Smooth muscle cell (in vitro differentiated cells): ENCODE data around the gene TBPL1. TPM values are rescaled to one million over a fixed set of nuclear protein-coding genes. Genes with fewer than 3 reads are reported as not detected.
"Not testable (repeated sequence)": the region's sequence is repeated elsewhere in the genome, so short reads cannot be mapped to it uniquely, and the experiment has no call there.

Source experiments
- DNase-seq: peaks from one replicate; lab custom pipeline; 2025; ENCODE audit not compliant: unreplicated experiment; lab: John Stamatoyannopoulos, UW
- H2AFZ ChIP-seq: fragments of 200-600 bp; sonication (generic); 2 replicates; pipeline ENCODE4 v1.6.0; 2016; ENCODE audit warnings: antibody characterized with exemption, low read depth, mild to moderate bottlenecking
- H3F3A ChIP-seq: fragments of 200-600 bp; sonication (generic); 2 replicates; pipeline ENCODE4 v1.6.0; 2017; ENCODE audit warnings: antibody characterized with exemption, low read depth
- H3K27ac ChIP-seq: fragments of 200-600 bp; sonication (generic); 2 replicates; pipeline ENCODE4 v1.5.1; 2016; ENCODE audit warnings: low read depth, mild to moderate bottlenecking
- H3K27me3 ChIP-seq: fragments of 200-600 bp; sonication (generic); 2 replicates; pipeline ENCODE4 v1.6.1; 2016; ENCODE audit warnings: low read depth, mild to moderate bottlenecking
- H3K36me3 ChIP-seq: fragments of 200-600 bp; sonication (generic); 2 replicates; pipeline ENCODE4 v1.5.1; 2016; ENCODE audit warnings: low read depth
- H3K4me1 ChIP-seq: fragments of 200-600 bp; sonication (generic); 2 replicates; pipeline ENCODE4 v1.5.1; 2016; ENCODE audit warnings: low read depth
- H3K4me2 ChIP-seq: fragments of 200-600 bp; sonication (generic); 2 replicates; pipeline ENCODE4 v1.6.0; 2016; ENCODE audit warnings: mild to moderate bottlenecking
- H3K4me3 ChIP-seq: fragments of 200-600 bp; sonication (generic); 2 replicates; pipeline ENCODE4 v1.5.1; 2016; ENCODE audit warnings: mild to moderate bottlenecking
- H3K79me2 ChIP-seq: fragments of 200-600 bp; sonication (generic); 2 replicates; pipeline ENCODE4 v1.6.0; 2016; ENCODE audit warnings: low read depth, mild to moderate bottlenecking
- H3K9ac ChIP-seq: fragments of 200-600 bp; sonication (generic); 2 replicates; pipeline ENCODE4 v1.6.0; 2016; ENCODE audit warnings: low read depth
- H3K9me3 ChIP-seq: fragments of 200-600 bp; sonication (generic); replicated peaks from 2 replicates; pipeline ENCODE4 v1.5.1; 2016; ENCODE audit warnings: low read depth
- H4K20me1 ChIP-seq: fragments of 200-600 bp; sonication (generic); 2 replicates; pipeline ENCODE4 v1.6.0; 2016; ENCODE audit warnings: low read depth
- WGBS: methylation state at CpG from one replicate; pipeline ENCODE4 v1.1.7; 2016; ENCODE audit warnings: low lambda C conversion rate; 5-methylcytosine and 5-hydroxymethylcytosine counted together
- polyA plus RNA-seq: library from polyadenylated mRNA; unstranded; fragments of >200 nt; fragmentation: Nextera tagmentation; extraction: Ambion mirVana; gene quantifications from 2 replicates; pipeline ENCODE4 v1.2.1, GENCODE V29; 2016
- total RNA-seq: library from RNA; depleted of rRNA; stranded (reverse); fragments of >200 nt; gene quantifications from 2 replicates; pipeline ENCODE4 v1.2.3, GENCODE V29; 2014
- TF ChIP-seq, protein P1 (sequence below): fragments of 200-600 bp; sonication (generic); IDR thresholded peaks from 2 replicates; pipeline ENCODE4 v1.5.1; 2017; ENCODE audit warnings: borderline replicate concordance, mild to moderate bottlenecking, antibody characterized with exemption; ENCODE audit not compliant: insufficient read depth, poor library complexity, severe bottlenecking

Gene TBPL1
- total and polyA plus RNA-seq, 2 experiments from 2014 or later: 35.2 to 46.9 TPM

DNA sequence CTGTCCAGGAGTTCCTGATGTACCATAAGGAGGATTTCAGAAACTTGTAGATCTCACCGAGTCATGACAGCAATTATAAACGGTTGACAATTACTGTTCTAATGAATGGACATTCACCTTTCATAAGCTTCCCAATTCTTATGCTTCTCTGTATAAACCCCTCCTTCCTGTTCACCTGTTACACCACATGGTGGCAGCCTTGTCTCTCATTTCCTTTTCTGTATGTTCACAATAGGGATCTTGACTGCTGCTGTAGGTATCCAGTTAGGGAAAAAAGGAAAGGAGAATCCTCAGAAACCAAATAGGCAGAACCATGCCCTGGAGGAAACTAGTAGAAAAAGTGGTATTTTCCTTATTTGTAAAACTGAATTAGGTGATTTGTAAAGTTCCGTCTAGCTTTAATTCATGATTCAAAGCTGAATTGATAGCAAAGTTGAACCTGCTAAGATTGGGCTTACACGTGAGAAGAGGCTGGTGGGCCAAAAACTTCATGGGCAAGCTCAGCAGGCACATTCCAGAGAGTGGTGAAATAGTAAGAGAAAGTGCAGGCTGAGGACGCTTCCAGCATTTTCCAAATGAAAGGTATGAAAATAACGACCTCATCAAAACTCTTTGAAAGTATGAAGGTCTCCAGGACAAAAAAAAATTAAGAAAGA, 29.0 kb upstream of the TBPL1 start:
- H3K79me2 ChIP-seq: no peaks in the 10 kb centered on the region
- no peaks in the 10 kb centered on the region for H3K36me3 ChIP-seq
- 10% methylated on average over 6 of the region's 6 CpGs for WGBS
- no peak overlapping the region for H3K4me3 ChIP-seq
- no peaks in the 10 kb centered on the region for H3F3A ChIP-seq
- H3K4me2 ChIP-seq: no peak overlapping the region
- TF ChIP-seq, protein P1, sequence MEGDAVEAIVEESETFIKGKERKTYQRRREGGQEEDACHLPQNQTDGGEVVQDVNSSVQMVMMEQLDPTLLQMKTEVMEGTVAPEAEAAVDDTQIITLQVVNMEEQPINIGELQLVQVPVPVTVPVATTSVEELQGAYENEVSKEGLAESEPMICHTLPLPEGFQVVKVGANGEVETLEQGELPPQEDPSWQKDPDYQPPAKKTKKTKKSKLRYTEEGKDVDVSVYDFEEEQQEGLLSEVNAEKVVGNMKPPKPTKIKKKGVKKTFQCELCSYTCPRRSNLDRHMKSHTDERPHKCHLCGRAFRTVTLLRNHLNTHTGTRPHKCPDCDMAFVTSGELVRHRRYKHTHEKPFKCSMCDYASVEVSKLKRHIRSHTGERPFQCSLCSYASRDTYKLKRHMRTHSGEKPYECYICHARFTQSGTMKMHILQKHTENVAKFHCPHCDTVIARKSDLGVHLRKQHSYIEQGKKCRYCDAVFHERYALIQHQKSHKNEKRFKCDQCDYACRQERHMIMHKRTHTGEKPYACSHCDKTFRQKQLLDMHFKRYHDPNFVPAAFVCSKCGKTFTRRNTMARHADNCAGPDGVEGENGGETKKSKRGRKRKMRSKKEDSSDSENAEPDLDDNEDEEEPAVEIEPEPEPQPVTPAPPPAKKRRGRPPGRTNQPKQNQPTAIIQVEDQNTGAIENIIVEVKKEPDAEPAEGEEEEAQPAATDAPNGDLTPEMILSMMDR: peak; percentile 87
- H3K9ac ChIP-seq: no peak overlapping the region
- H4K20me1 ChIP-seq: no peaks in the 10 kb centered on the region
- no peaks in the 10 kb centered on the region for H3K9me3 ChIP-seq
- no peak for DNase-seq
- H3K4me1 ChIP-seq: no peaks in the 10 kb centered on the region
- no peak overlapping the region for H2AFZ ChIP-seq
- H3K27ac ChIP-seq: no peak overlapping the region
- peaks cover 7% of the 10 kb centered on the region for H3K27me3 ChIP-seq

DNA sequence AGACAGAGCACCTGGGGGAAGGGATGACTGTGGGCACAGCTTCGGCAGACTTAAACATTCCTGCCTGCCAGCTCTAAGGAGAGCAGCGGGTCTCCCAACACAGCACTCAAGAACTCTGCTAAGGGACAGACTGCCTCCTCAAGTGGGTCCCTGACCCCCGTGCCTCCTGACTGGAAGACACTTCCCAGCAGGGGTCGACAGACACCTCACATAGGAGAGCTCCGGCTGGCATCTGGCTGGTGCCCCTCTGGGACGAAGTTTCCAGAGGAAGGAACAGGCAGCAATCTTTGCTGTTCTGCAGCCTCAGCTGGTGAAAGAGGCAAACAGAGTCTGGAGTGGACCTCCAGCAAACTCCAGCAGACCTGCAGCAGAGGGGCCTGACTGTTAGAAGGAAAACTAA, 21.8 kb upstream of the TBPL1 start:
- H4K20me1 ChIP-seq, H3K9ac ChIP-seq, H3K4me2 ChIP-seq, H3K9me3 ChIP-seq, DNase-seq, H3F3A ChIP-seq, H3K27ac ChIP-seq, H3K27me3 ChIP-seq, H3K4me3 ChIP-seq, H3K36me3 ChIP-seq, H2AFZ ChIP-seq, H3K4me1 ChIP-seq, H3K79me2 ChIP-seq: not testable (repeated sequence)
- WGBS: 78% methylated on average over 6 of the region's 6 CpGs

DNA sequence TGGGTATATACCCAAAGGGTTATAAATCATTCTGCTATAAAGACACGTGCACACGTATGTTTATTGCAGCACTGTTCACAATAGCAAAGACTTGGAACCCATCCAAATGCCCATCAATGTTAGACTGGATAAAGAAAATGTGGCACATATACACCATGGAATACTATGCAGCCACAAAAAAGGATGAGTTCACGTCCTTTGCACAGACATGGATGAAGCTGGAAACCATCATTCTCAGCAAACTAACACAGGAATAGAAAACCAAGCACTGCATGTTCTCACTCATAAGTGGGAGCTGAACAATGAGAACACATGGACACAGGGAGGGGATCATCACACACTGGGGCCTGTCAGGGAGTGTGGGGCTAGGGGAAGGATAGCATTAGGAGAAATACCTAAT, 16.7 kb upstream of the TBPL1 start:
- H3K79me2 ChIP-seq, H3K9me3 ChIP-seq, H3F3A ChIP-seq, DNase-seq, H2AFZ ChIP-seq, H3K27me3 ChIP-seq, H3K4me1 ChIP-seq, H3K27ac ChIP-seq, H3K4me2 ChIP-seq, H4K20me1 ChIP-seq, H3K36me3 ChIP-seq, H3K9ac ChIP-seq, H3K4me3 ChIP-seq: not testable (repeated sequence)
- WGBS: 96% methylated on average over 3 of the region's 3 CpGs

DNA sequence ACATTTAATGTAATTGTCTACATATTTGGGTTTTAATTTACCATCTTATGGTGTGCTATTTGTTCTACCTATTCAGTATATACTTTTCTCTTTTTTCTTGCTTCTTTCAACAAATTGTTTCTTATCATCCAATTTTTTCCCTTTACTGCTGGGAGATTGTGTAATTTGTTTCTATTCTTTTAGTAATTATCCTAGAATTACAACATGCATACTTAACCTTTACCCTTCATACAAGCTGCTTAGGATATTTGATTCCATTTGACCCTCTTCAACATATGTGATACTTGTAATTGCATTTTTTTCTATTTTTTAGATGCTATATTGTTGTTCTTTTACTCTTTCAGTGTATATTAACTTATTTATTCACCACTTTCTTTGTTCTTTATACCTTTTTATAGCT, 15.1 kb upstream of the TBPL1 start:
- no peak for DNase-seq
- H3K27ac ChIP-seq: no peak overlapping the region
- no peak overlapping the region for H3K4me2 ChIP-seq
- no peak overlapping the region for H3K4me3 ChIP-seq
- TF ChIP-seq, protein P1: no peak
- H3F3A ChIP-seq: no peaks in the 10 kb centered on the region
- H3K9ac ChIP-seq: no peak overlapping the region
- H3K27me3 ChIP-seq: no peaks in the 10 kb centered on the region
- no peak overlapping the region for H2AFZ ChIP-seq
- H3K79me2 ChIP-seq: no peaks in the 10 kb centered on the region
- H3K9me3 ChIP-seq: no peaks in the 10 kb centered on the region
- H3K4me1 ChIP-seq: no peaks in the 10 kb centered on the region
- no peaks in the 10 kb centered on the region for H4K20me1 ChIP-seq
- no peaks in the 10 kb centered on the region for H3K36me3 ChIP-seq

DNA sequence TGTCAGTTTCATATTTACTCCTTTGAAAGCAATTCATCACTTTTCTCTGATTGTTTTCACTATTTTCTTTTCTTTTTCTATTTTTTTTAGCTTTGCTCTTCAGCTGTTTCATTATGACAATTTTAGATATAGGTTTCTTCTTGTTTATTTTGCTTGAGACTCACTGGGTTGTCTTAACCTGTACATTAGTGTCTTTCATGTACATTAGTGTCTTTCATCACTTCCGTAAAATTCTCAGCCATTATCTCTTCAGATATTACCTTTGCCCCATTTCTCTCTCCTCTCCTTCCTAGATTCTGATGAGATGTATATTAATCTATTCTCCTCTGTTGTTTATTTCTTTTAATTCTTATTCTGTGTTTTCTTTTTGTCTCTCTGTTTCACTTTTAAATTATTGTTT, 14.5 kb upstream of the TBPL1 start:
- no peaks in the 10 kb centered on the region for H3K36me3 ChIP-seq
- H3K4me3 ChIP-seq: no peak overlapping the region
- no peak overlapping the region for H3K27ac ChIP-seq
- no peak overlapping the region for H2AFZ ChIP-seq
- no peaks in the 10 kb centered on the region for H3K4me1 ChIP-seq
- no peak overlapping the region for H3K4me2 ChIP-seq
- TF ChIP-seq, protein P1: no peak
- no peaks in the 10 kb centered on the region for H4K20me1 ChIP-seq
- H3K9me3 ChIP-seq: no peaks in the 10 kb centered on the region
- WGBS: 96% methylated on average over 1 of the region's 1 CpG
- no peak overlapping the region for H3K9ac ChIP-seq
- H3K79me2 ChIP-seq: no peaks in the 10 kb centered on the region
- DNase-seq: no peak
- H3F3A ChIP-seq: no peaks in the 10 kb centered on the region
- no peaks in the 10 kb centered on the region for H3K27me3 ChIP-seq
